Stimulated activated CD4-positive, alpha-beta T cell treated with anti-CD3 and anti-CD28 coated beads, Interleukin-12 subunit alpha, Interleukin-12 subunit beta, amount 100 ng/mL, for 4 hours (primary cell): ENCODE data around the gene FREY1.

ENCODE experiments used
- DNase-seq: peaks from one replicate; pipeline ENCODE4 v3.0.0-alpha.2; 2020

Gene FREY1

GRCh38 chr11:45927684-45928413, 20.8 kb upstream of the FREY1 start:
- no peak for DNase-seq

GRCh38 chr11:45927332-45927683, 20.2 kb upstream of the FREY1 start:
- no peak for DNase-seq

- DNase-seq, result no peak
These were observed 19.7 kb upstream of the FREY1 start for GRCh38 chr11:45926536-45927331.

DNA sequence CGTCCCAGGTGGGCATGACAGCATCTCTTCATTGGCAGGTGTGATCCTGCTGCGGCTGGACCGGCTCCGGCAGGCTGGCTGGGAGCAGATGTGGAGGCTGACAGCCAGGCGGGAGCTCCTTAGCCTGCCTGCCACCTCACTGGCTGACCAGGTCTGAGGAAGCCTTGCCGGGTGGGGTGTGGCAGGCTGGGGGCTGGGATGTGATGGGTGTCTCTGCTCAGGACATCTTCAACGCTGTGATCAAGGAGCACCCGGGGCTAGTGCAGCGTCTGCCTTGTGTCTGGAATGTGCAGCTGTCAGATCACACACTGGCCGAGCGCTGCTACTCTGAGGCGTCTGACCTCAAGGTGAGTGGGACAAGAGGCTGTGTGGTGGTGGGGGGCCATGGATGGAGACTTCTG, 18.9 kb upstream of the FREY1 start:
- DNase-seq, result no peak

- no peak for DNase-seq
These were observed 18.5 kb upstream of the FREY1 start for GRCh38 chr11:45925550-45925949.

- no peak for DNase-seq
These were observed 17.9 kb upstream of the FREY1 start for GRCh38 chr11:45924927-45925326.

DNA sequence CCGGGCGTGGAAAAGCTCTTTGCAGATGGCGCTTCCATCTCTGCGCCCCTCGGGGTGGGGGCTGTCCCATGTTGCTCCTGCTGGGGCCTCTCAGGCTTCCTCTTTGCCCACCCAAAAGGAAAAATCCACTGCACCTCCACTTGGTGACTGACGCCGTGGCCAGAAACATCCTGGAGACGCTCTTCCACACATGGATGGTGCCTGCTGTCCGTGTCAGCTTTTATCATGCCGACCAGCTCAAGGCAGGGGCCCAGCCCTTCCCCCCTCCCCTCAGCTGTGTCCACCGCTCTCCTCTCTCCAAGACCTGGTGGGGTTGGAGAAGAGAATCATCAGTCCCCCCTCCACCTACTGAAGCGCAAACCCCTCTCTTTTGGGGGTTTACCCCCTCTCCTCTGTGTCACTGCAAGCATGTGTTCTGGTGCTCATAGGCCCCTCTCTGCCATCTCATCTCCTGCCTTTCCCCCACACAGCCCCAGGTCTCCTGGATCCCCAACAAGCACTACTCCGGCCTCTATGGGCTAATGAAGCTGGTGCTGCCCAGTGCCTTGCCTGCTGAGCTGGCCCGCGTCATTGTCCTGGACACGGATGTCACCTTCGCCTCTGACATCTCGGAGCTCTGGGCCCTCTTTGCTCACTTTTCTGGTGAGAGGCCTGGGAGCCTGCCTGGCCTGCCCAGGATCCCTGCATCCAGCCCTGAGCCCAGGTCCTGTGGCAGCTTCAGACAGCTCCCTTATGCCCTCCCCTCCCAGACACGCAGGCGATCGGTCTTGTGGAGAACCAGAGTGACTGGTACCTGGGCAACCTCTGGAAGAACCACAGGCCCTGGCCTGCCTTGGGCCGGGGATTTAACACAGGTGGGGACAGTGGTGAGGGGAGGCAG, 17.2 kb upstream of the FREY1 start:
- no peak for DNase-seq

GRCh38 chr11:45922425-45923082, 15.5 kb upstream of the FREY1 start, which contains the start of gene LARGE2:
Gene LARGE2, plus strand, starts transcription at chr11:45922656. Its CDS starts 227 bp downstream, at chr11:45922883.
- DNase-seq, result no peak

DNA sequence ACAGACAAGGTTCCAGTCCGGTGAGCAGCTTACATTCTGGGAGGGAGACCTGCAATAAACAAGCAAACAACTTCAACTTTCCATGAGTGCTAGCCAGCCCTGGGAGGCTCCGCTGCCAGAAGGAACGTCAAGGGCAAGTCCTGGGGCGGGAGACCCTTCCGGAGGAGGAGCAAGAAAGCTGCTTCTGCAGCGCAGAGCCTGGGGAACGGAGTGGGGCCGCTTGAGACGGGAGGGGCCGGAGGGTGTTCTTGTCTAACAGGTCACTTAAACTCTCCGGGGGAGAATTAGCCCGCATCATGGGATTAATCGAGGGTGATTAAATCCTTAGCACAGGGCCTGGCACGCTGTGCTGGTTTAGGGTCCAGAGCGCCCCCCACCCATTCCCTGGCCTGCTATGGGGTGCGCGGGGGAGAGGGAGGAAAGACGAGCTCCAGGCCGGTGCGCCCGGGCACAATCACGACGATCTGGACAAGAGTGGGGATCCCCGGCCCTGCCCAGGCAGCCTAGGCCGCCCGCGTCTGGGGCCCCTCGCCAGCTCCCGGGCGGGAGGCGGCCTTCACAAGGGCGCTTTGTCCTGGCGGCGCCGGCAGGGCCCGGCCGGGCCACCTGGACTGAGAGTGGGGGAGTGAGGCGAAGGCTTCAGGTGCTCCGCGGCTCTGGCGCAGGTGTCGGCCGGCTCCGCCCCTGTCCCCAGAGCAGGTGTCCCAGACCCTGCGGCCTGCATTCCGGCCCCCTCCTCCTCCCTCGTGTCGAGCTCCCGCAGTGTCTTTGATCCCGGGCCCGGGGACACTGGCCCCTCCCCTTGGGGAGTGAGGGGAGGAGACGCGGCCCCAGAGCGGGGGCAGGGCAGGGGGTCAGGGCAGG, 14.7 kb upstream of the FREY1 start:
- DNase-seq, result no peak

GRCh38 chr11:45920531-45921477, 13.7 kb upstream of the FREY1 start:
- DNase-seq, result no peak

- no peak for DNase-seq
These were observed 12.9 kb upstream of the FREY1 start for GRCh38 chr11:45919806-45920530.

GRCh38 chr11:45918962-45919675, 12.0 kb upstream of the FREY1 start:
- DNase-seq, result no peak

- peak; percentile 57 for DNase-seq
These were observed 11.4 kb upstream of the FREY1 start for GRCh38 chr11:45918331-45918941.

- DNase-seq, result peak; percentile 92
These were observed 10.7 kb upstream of the FREY1 start, which contains the start of gene PEX16 for GRCh38 chr11:45917623-45918330. Gene PEX16, minus strand, starts transcription at chr11:45917877. Its CDS starts 66 bp downstream, at chr11:45917811.

- DNase-seq, result no peak
These were observed 10.2 kb upstream of the FREY1 start for GRCh38 chr11:45917286-45917622.

DNA sequence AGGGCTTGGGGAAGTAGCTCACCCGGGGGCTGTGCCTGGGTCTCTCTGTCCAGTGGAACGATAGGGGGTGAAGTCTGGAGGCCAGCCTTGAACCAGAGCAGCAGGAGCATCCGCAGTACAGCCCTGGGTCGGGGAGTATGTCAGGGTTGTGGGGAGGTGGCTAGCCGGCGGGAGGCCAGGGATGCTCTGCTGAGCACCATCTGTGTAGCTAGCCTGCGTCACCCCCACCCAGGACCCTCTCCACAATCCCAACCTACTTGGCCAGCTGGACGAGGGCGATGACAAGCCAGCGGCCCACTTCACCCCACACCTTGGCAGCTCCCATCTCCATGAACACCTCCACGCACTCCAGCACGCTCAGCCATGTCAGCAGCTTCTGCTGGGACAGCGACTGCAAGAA, 8.4 kb upstream of the FREY1 start:
- no peak for DNase-seq

DNA sequence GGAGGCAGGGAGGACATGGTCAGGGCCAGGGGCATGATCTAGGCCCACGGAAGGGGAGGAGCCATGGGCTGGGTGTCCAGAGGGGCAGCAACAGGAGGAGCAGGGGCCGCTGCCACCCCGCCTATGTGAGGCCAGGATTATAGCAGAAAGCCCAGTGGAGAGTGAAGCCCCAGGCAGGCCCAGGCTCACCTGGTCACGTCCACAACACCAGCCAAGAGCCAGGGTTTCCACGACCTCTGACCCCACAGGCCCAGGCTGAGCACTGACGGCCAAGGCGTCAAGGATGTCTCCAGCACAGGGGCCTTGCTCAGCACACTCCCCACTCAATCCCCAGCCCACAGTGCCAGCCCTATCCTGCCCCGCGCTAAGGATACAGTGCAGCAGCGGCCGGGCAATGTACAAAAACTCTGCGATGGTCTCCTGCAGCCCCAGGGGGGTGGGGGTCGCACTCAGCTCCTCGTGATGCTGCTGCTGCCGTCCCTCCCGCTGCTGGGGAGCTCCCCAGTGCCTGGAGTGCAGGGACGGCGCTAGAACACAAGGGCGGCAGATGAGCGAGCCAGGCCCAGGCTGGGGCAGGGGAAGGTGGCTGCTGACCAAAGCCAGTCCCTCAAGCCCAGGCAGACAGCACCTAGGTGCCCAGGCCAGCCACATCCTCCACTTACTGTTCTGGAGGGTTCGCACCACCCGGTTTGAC, 7.0 kb upstream of the FREY1 start:
- no peak for DNase-seq
